ENCODE data around the gene KLF1. TPM values are rescaled to one million over a fixed set of nuclear protein-coding genes. Genes with fewer than 3 reads are reported as not detected.

The KLF1 gene
- total and polyA plus RNA-seq, 12 donors = 0.23 to 0.83 (median 0.24) TPM; not detected in 9

GRCh38 chr19:12843999-12844732 lies 42.8 kb downstream of the KLF1 start:
- no peak for DNase-seq
- WGBS, 4 donors = 63 to 87% (median 79%) methylated on average over 3 of the region's 3 CpGs
- Histone ChIP-seq H3K36me3 (replicated peaks in 1 of 2) (no peaks in the 10 kb centered on the region), H3K9me3 (replicated peaks in 1 of 3) (no peaks in the 10 kb centered on the region), H3K27me3 (peaks cover 57% of the 10 kb centered on the region), H3K4me1 (replicated peaks in 1 of 2) (peaks cover 7 to 18% of the 10 kb centered on the region in 2 donors), H3K4me3 (no peak overlapping the region), H3K27ac (no peak overlapping the region)
- TF ChIP-seq, protein P1, sequence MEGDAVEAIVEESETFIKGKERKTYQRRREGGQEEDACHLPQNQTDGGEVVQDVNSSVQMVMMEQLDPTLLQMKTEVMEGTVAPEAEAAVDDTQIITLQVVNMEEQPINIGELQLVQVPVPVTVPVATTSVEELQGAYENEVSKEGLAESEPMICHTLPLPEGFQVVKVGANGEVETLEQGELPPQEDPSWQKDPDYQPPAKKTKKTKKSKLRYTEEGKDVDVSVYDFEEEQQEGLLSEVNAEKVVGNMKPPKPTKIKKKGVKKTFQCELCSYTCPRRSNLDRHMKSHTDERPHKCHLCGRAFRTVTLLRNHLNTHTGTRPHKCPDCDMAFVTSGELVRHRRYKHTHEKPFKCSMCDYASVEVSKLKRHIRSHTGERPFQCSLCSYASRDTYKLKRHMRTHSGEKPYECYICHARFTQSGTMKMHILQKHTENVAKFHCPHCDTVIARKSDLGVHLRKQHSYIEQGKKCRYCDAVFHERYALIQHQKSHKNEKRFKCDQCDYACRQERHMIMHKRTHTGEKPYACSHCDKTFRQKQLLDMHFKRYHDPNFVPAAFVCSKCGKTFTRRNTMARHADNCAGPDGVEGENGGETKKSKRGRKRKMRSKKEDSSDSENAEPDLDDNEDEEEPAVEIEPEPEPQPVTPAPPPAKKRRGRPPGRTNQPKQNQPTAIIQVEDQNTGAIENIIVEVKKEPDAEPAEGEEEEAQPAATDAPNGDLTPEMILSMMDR (IDR thresholded peaks at IDR 0.05) = no peak
- no peak for TF ChIP-seq POLR2A (IDR thresholded peaks at IDR 0.05)
- intact Hi-C loops (cut with DNase I) = loop anchor here (5.0 to 10.0 kb wide), 4 partner anchors 42 to 279 kb away; partner anchors contain the start of genes PRDX2 (in 1 of the 2) and THSD8 (in 1 of the 2)

DNA sequence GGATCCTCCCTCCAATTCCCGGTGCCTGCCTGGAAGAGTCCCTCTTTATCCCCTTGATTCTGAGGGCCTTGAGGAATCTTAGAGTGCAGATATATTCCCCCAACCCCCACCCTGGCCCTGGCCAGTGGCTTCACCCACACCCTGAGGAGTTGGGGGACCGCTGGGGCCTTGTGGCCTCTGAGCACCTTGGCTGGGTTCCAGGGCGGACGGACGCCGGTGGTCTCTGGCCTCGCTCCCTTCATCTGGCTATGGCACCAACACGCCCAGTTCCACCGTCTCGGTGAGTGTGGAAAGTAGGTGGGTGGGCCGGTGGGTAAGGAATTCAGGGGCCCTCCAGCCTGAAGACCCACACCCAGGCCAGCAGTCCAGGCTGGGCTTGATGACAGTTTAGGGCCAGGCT lies 43.7 kb downstream of the KLF1 start:
- WGBS, 4 donors = 71 to 88% (median 76%) methylated on average over 1 to 11 of the region's 11 CpGs
- H3K27me3 ChIP-seq = peaks cover 65% of the 10 kb centered on the region

DNA sequence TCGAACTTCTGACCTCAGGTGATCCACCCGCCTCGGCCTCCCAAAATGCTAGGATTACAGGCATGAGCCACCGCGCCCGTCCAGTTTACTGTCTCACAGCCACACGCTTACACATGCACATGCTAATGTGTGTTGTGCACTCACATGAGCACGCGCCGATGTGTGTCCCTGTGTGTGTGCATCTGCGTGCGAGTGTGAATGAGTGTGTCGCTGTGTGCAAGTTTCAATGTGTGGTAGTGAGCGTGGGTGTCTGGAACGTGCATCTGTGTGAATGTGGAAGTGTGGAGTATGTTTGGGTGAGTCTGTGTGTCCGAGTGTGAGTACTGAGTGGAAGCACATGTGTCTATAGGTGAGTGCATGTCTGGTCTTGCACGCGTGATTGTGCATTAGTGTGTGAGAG lies 44.5 kb downstream of the KLF1 start:
- H3K27me3 ChIP-seq = peaks cover 71% of the 10 kb centered on the region
- TF ChIP-seq, protein P1 (IDR thresholded peaks at IDR 0.05) = no peak
- 83 to 90% (median 89%) methylated on average over 13 to 18 of the region's 18 CpGs for WGBS, 4 donors
- intact Hi-C loops (cut with DNase I) = loop anchor here (5.0 to 10.0 kb wide), 4 partner anchors 40 to 278 kb away; partner anchors contain the start of genes PRDX2 (in 1 of the 2) and THSD8 (in 1 of the 2)
- H3K4me3 ChIP-seq = no peak overlapping the region
- no peak for DNase-seq
- H3K36me3 ChIP-seq (replicated peaks in 1 of 2) = no peaks in the 10 kb centered on the region
- no peak overlapping the region for H3K27ac ChIP-seq
- H3K9me3 ChIP-seq (replicated peaks in 1 of 3) = no peaks in the 10 kb centered on the region
- peaks cover 7 to 15% of the 10 kb centered on the region in 2 donors for H3K4me1 ChIP-seq (replicated peaks in 1 of 2)

More for the DNA sequence above, 43.7 kb downstream of the KLF1 start:
- no peak overlapping the region for H3K4me3 ChIP-seq
- H3K36me3 ChIP-seq (replicated peaks in 1 of 2) = no peaks in the 10 kb centered on the region
- intact Hi-C loops (cut with DNase I) = loop anchor here (5.0 to 10.0 kb wide), 4 partner anchors 41 to 279 kb away; partner anchors contain the start of genes PRDX2 (in 1 of the 2) and THSD8 (in 1 of the 2)
- H3K4me1 ChIP-seq (replicated peaks in 1 of 2) = peaks cover 7 to 18% of the 10 kb centered on the region in 2 donors
- H3K27ac ChIP-seq = no peak overlapping the region
- H3K9me3 ChIP-seq (replicated peaks in 1 of 3) = no peaks in the 10 kb centered on the region
- DNase-seq = no peak
- TF ChIP-seq, protein P1 (IDR thresholded peaks at IDR 0.05) = no peak
- no peak for TF ChIP-seq POLR2A (IDR thresholded peaks at IDR 0.05)

DNA sequence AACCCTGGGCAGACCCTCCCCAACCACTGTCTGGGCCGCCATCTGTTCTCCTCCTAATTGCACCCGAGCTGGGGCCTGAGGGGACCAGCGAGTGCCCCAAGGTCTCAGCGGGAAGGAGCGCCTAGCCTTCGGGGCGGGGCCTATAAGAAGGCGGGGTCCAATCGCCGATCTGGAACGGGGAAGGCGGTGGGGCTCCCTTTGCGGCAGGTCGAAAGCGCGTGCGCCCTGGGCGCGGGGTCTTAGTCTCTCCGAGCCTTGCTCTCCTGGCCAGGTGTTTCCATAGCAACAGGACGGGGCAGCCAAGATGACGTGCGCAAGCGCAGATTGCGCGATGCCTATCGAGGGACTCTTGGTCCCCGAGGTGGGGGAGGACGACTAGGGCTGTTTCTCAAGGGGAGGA lies 45.9 kb downstream of the KLF1 start:
- 1% methylated on average over 29 of the region's 29 CpGs; no CpG with 5 or more reads in 1 of the 4 donors for WGBS, 4 donors
- peaks cover 73% of the 10 kb centered on the region for H3K27me3 ChIP-seq
- peaks cover 7 to 10% of the 10 kb centered on the region in 2 donors for H3K4me1 ChIP-seq (replicated peaks in 1 of 2)
- no peak for TF ChIP-seq POLR2A (IDR thresholded peaks at IDR 0.05)
- TF ChIP-seq, protein P1 (IDR thresholded peaks at IDR 0.05) = no peak
- intact Hi-C loops (cut with DNase I) = loop anchor here (5.0 to 10.0 kb wide), 4 partner anchors 39 to 276 kb away; partner anchors contain the start of genes PRDX2 (in 1 of the 2) and THSD8 (in 1 of the 2)
- peak in 6 of 7 donors; percentile 30 to 84 (median 46) for DNase-seq
- H3K27ac ChIP-seq = peak overlapping the region in 1 of 5 donors; percentile 49
- peak overlapping the region in 1 of 4 donors; percentile 45 for H3K4me3 ChIP-seq
- no peaks in the 10 kb centered on the region for H3K36me3 ChIP-seq (replicated peaks in 1 of 2)
- no peaks in the 10 kb centered on the region for H3K9me3 ChIP-seq (replicated peaks in 1 of 3)
